ENCODE measurements around the gene GDF7.

Gene GDF7

DNA sequence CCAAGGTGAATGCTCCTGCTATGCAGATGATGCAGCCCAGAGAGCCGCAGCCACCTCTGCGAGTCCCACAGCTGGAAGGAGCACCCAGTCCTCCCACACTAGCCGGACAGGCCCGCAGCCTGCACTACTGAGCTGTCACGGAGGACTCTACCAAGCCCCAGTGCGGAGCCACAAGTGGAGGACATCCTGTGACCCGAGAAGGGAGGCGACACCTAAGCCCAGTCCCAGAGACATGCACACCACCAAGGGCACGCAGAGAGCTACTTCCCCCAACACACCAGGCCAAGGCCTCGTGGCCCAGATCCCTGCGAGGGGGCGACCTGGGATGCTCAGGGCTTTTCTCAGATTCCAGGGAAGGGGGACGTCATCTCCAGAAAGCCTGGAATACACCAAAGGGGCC, 28.9 kb upstream of the GDF7 start:
- TF ChIP-seq, protein P1, sequence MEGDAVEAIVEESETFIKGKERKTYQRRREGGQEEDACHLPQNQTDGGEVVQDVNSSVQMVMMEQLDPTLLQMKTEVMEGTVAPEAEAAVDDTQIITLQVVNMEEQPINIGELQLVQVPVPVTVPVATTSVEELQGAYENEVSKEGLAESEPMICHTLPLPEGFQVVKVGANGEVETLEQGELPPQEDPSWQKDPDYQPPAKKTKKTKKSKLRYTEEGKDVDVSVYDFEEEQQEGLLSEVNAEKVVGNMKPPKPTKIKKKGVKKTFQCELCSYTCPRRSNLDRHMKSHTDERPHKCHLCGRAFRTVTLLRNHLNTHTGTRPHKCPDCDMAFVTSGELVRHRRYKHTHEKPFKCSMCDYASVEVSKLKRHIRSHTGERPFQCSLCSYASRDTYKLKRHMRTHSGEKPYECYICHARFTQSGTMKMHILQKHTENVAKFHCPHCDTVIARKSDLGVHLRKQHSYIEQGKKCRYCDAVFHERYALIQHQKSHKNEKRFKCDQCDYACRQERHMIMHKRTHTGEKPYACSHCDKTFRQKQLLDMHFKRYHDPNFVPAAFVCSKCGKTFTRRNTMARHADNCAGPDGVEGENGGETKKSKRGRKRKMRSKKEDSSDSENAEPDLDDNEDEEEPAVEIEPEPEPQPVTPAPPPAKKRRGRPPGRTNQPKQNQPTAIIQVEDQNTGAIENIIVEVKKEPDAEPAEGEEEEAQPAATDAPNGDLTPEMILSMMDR (IDR thresholded peaks at IDR 0.05; ENCODE audit: low read depth, low read length, missing control alignments) = no peak
- in situ Hi-C loops (cut with HindIII; ENCODE audit: low sequenced_read_pairs) = no loop called here
- H3K4me3 ChIP-seq (ENCODE audit: low read depth, low read length) = no peak overlapping the region
- no peak for DNase-seq (ENCODE audit: low read depth)

DNA sequence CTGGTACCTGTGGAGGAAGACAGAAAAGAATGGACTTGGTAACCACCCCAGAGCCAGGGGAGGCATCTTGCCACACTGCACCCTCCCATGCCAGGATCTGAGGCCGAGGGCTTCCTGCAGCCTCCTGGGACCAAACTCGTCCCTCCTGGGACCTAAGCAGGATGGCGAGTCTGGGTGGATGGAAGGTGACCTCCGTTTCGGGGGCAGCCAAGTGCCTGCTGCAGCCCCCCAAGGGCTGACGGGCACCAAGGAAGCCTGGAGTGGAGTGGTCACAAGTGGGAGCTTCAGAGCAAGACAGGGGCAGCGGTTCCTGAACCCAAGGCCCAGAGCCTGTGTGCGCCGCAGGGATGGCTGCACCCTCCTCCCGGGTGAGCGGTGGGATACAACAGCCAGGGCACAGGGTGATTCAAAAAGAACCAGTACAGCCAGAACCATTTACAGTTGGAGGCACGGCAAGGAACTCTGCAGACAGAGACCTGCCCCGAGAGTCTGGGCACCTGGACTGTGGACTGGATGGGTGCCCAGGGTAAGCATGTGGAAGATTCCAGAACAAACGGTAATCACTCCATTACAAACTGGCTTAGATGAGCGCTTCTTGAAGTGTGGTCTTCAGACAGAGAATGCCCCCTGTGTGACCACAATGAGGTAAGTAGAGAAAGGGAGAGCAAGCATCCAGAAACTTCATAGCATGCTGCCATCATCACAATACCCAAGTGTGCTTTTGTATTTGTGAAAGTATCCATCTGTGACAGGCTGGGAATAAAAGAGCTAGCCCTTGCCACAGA, 28.1 kb upstream of the GDF7 start:
- in situ Hi-C loops (cut with HindIII; ENCODE audit: low sequenced_read_pairs) = no loop called here
- H3K4me3 ChIP-seq (ENCODE audit: low read depth, low read length) = no peak overlapping the region
- TF ChIP-seq, protein P1 (IDR thresholded peaks at IDR 0.05; ENCODE audit: low read depth, low read length, missing control alignments) = no peak
- no peak for DNase-seq (ENCODE audit: low read depth)

DNA sequence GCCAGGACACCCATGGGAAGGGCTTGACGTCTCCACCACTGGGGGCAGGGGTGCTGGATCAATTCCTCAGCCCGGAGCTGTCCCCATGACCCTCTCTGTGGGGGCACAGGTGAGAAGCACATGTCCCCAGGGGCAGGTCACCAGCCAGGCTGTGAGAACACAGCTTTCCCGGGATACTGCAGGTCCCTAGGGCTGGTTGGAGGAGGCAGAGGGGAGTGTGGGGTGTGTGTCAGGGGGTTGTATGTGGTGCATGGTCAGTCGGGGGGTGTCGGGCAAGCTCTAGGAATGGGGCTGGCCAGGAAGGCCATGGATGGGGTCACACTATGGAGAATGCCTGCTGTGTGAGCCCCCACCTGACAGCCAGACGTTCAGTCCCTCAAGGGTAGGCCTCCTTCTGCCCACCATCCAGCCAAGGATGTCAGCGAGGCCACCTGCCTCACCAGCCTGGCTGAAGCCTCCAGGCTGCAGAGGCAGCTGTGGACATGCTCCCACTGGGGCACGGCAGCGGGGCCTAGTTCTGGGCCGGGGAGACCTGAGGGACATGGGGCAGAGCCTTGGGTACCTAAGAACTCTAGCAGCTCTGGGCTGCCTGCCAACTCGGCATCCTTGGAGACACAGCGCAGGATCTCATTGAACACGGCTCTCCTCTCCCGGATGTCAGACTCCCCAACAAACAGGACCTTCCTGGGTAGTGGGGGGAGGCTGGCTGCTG, 26.4 kb upstream of the GDF7 start:
- in situ Hi-C loops (cut with HindIII; ENCODE audit: low sequenced_read_pairs) = no loop called here
- TF ChIP-seq, protein P1 (IDR thresholded peaks at IDR 0.05; ENCODE audit: low read depth, low read length, missing control alignments) = no peak
- no peak for DNase-seq (ENCODE audit: low read depth)
- H3K4me3 ChIP-seq (ENCODE audit: low read depth, low read length) = no peak overlapping the region

DNA sequence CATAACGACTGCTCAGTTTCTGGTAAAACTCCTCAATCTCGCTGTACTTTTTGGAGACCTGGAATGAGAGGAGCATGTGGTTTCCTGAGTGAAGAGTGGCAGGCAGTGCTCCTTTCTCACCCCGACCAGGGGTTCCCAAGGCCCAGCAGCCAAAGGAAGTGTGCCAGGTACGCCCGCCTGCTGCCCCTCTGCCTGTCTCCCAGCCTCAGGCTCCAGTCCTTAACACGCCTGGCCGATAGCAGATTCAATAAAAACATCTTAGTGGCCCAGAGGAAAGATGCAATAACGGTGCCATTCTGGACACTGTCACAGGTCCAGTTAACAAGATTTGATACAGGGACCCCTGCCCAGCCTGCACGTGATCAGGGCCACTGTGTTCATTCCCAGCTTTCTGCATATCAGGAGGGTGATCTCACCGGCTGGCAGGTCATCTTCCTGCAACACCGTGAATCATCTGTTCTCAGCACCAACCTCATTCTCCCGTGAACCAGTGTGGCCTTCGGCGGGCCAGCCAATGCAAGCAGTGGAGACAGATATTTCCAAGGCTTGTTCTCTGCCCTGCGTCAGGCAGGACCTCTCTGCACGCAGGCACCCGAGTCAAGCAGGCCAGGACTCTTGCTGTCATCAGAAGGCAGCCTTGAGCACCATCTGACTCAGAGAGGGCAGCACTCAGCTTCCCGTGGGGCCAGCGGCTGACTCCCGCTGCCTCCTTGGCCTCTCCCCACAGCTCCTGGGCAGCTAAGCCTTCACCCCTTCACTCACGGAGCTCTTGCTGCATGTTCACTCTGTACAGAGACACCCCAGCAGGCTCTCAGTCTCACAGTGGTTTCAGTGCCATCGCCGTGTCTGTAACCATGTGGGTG, 25.6 kb upstream of the GDF7 start:
- no peak for DNase-seq (ENCODE audit: low read depth)
- TF ChIP-seq, protein P1 (IDR thresholded peaks at IDR 0.05; ENCODE audit: low read depth, low read length, missing control alignments) = no peak
- H3K4me3 ChIP-seq (ENCODE audit: low read depth, low read length) = no peak overlapping the region
- in situ Hi-C loops (cut with HindIII; ENCODE audit: low sequenced_read_pairs) = no loop called here

DNA sequence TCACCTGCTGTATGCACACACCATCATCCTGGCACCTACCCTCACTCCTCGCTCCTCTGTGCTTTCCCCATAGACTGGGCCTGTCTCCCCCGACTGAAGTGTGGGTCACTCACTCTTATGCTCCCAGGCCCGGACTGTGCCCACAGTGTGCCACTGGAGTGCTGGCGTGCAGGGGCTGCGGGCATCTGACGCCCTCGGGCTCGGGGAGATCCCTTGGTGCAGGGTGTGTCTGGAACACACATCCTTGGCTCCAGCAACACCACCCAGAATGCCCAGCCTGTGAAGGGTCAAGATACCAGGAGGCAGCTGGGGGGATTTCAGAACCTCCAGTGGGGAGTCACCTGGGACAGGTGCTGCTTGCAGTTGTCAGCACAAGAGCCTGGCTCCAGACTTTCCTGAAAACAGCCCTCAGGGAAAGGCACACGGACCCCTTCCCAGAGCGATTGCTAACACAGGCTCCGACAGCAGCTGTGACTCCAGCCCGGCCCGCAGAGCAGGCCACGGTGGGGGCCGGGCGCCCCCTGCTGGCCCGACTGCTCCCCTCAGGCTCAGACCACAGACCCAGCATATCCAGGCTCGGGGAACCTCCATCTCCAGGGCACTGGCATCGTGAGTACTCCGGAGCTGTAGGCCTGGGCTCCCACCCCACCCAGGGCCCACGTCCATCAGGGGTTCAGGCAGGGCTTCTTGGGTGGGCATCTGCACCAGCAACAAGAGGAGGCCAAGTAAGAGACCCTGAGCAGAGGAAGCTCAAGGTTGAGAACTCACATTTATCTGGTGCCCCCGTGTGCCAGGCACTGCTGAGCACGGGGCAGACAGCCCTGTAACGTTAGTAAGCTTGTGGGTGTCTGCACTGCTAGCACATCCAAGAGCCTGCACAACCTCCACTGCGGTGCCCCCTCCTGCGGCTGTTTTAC, 24.6 kb upstream of the GDF7 start:
- in situ Hi-C loops (cut with HindIII; ENCODE audit: low sequenced_read_pairs) = no loop called here
- no peak overlapping the region for H3K4me3 ChIP-seq (ENCODE audit: low read depth, low read length)
- DNase-seq (ENCODE audit: low read depth) = peak; percentile 37
- TF ChIP-seq, protein P1 (IDR thresholded peaks at IDR 0.05; ENCODE audit: low read depth, low read length, missing control alignments) = peak; percentile 99

Data from astrocyte of the cerebellum (primary cell).